ENCODE measurements around the gene OAS2.

Gene OAS2

GRCh38 chr12:112942572-112942971, 35.7 kb upstream of the OAS2 start:
- Histone ChIP-seq H3K9ac (no peak overlapping the region), H3K9me3 (ENCODE audit: control insufficient read depth, low read length) (no peaks in the 10 kb centered on the region), H3K4me1 (peaks cover 8% of the 10 kb centered on the region), H2AFZ (no peak overlapping the region), H3K27me3 (ENCODE audit: control insufficient read depth, insufficient read depth, low read length) (no peaks in the 10 kb centered on the region), H3K36me3 (ENCODE audit: control insufficient read depth, insufficient read depth, low read length) (no peaks in the 10 kb centered on the region), H3K4me3 (ENCODE audit: low read depth, low read length) (no peak overlapping the region), H3K27ac (no peak overlapping the region), H3K4me2 (ENCODE audit: low read length) (no peak overlapping the region), H3K79me2 (no peaks in the 10 kb centered on the region)
- no peak for TF ChIP-seq CTCF (IDR thresholded peaks at IDR 0.05)

GRCh38 chr12:112944024-112944690, 34.2 kb upstream of the OAS2 start:
- no peaks in the 10 kb centered on the region for H3K79me2 ChIP-seq
- H3K4me1 ChIP-seq: no peaks in the 10 kb centered on the region
- H3K9me3 ChIP-seq (ENCODE audit: control insufficient read depth, low read length): no peaks in the 10 kb centered on the region
- no peaks in the 10 kb centered on the region for H3K27me3 ChIP-seq (ENCODE audit: control insufficient read depth, insufficient read depth, low read length)
- no peak overlapping the region for H3K27ac ChIP-seq
- no peak for TF ChIP-seq CTCF (IDR thresholded peaks at IDR 0.05)
- H3K4me3 ChIP-seq (ENCODE audit: low read depth, low read length): no peak overlapping the region
- no peak overlapping the region for H3K4me2 ChIP-seq (ENCODE audit: low read length)
- H2AFZ ChIP-seq: no peak overlapping the region
- no peaks in the 10 kb centered on the region for H3K36me3 ChIP-seq (ENCODE audit: control insufficient read depth, insufficient read depth, low read length)
- no peak overlapping the region for H3K9ac ChIP-seq

- TF ChIP-seq CTCF (IDR thresholded peaks at IDR 0.05): no peak
- Histone ChIP-seq H3K27me3 (ENCODE audit: control insufficient read depth, insufficient read depth, low read length) (no peaks in the 10 kb centered on the region), H3K36me3 (ENCODE audit: control insufficient read depth, insufficient read depth, low read length) (no peaks in the 10 kb centered on the region), H3K4me3 (ENCODE audit: low read depth, low read length) (no peak overlapping the region), H3K4me2 (ENCODE audit: low read length) (no peak overlapping the region), H3K79me2 (no peaks in the 10 kb centered on the region), H3K9me3 (ENCODE audit: control insufficient read depth, low read length) (no peaks in the 10 kb centered on the region), H2AFZ (no peak overlapping the region), H3K9ac (no peak overlapping the region), H3K4me1 (no peaks in the 10 kb centered on the region), H3K27ac (no peak overlapping the region)
Measured at GRCh38 chr12:112945515-112945914, 32.8 kb upstream of the OAS2 start.

GRCh38 chr12:112946236-112947000, 31.9 kb upstream of the OAS2 start:
- H3K36me3 ChIP-seq (ENCODE audit: control insufficient read depth, insufficient read depth, low read length): no peaks in the 10 kb centered on the region

More at GRCh38 chr12:112946236-112947000, 31.9 kb upstream of the OAS2 start:
- no peak overlapping the region for H3K27ac ChIP-seq
- H3K4me1 ChIP-seq: no peaks in the 10 kb centered on the region
- no peak for TF ChIP-seq CTCF (IDR thresholded peaks at IDR 0.05)
- H3K9ac ChIP-seq: no peak overlapping the region
- H3K4me2 ChIP-seq (ENCODE audit: low read length): no peak overlapping the region
- H3K4me3 ChIP-seq (ENCODE audit: low read depth, low read length): no peak overlapping the region
- no peaks in the 10 kb centered on the region for H3K79me2 ChIP-seq
- no peaks in the 10 kb centered on the region for H3K27me3 ChIP-seq (ENCODE audit: control insufficient read depth, insufficient read depth, low read length)
- H2AFZ ChIP-seq: no peak overlapping the region
- H3K9me3 ChIP-seq (ENCODE audit: control insufficient read depth, low read length): no peaks in the 10 kb centered on the region
